Measurements from ENCODE around the gene DUS3L.
"Not testable (repeated sequence)": the region's sequence is repeated elsewhere in the genome, so short reads cannot be mapped to it uniquely, and the experiment has no call there.

Gene DUS3L

DNA sequence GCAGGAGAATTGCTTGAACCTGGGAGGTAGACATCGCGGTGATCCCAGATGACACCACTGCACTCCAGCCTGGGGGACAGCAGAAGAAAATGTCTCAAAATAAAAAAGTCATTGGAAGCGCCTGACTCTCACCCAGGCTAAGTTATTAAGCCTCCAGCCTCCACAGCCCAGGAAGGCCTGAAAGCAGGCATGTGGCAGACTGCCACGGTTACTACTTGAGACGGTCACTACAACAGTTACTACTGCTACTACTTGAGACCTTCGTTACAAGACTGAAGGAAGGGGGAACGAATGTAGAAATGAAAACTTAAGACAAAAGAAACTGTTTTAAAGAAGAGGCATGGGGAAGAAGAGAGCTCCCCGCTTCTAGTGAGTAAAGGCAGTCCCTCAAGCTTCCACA, 16.0 kb downstream of the DUS3L start:
- DNase-seq (ENCODE audit: low spot score), result no peak

DNA sequence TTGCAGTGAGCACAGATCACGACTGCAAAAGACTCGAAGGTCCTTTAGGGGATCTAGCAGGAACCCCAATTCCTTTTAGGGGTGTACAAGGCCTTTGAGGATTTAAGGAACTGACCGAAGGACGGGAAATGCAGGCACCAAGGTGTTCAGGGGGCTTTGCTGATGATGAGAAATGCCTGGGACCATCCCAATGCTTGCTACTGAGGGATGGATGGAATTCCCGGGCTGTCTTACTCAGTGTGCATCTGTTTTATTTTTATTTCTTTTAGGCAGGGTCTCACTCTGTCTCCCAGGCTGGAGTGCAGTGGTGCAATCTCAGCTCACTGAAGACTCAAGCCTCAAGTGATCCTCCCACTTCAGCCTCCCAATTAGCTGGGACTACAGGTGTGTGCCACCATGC, 17.7 kb downstream of the DUS3L start:
- DNase-seq (ENCODE audit: low spot score), result no peak

DNA sequence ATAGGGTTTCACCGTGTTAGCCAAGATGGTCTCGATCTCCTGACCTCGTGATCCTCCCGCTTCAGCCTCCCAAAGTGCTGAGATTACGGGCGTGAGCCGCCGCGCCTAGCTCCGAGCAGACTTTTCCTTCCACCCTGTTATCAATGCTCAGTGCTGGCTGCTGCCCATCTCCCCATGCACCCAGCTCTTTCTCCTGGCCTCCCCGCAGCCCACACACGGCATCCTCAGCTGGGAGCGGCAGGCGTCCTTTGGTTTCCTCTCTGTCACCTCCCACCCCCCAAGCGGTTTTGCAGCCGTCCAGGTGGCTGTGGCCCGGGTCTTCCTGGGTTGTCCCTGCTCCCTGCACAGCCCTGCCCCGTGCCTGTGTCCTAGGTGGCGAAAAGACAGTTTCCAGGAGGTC, 18.5 kb downstream of the DUS3L start:
- no peak for DNase-seq (ENCODE audit: low spot score)

DNA sequence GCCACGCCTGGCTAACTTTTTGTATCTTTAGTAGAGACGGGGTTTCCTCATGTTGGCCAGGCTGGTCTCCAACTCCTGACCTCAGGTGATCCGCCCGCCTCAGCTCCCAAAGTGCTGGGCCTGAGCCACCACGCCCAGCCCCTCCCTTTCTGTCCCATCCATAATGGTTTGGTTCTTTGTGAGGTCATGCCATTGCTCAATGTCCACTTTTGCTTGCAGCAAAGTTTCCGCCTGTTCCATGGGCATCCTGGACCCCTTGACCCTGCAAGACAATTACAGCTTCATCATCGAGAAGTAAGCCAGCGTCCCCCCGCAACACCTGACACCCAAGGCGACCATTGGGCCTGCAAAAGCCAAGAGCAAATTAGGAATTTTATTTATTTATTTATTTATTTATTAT, 23.0 kb downstream of the DUS3L start:
- no peak for DNase-seq (ENCODE audit: low spot score)

DNA sequence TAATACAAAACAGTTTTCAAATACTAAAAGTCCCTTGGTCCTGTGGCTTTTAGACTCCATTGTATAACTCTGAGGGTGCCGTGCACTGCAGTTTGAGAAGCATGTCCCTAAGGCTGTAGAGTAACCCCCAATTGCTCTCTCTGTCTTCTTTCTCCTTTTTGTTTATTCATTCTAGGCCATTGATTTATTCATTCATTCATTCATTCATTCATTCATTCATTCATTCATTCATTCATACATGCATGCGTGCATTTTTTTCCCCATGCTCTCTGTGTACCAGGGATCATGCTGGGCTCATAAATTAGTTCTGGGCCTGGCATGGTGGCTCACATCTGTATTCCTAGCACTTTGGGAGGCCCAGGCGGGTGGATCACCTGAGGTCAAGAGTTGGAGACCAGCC, 25.7 kb downstream of the DUS3L start:
- no peak for DNase-seq (ENCODE audit: low spot score)

DNA sequence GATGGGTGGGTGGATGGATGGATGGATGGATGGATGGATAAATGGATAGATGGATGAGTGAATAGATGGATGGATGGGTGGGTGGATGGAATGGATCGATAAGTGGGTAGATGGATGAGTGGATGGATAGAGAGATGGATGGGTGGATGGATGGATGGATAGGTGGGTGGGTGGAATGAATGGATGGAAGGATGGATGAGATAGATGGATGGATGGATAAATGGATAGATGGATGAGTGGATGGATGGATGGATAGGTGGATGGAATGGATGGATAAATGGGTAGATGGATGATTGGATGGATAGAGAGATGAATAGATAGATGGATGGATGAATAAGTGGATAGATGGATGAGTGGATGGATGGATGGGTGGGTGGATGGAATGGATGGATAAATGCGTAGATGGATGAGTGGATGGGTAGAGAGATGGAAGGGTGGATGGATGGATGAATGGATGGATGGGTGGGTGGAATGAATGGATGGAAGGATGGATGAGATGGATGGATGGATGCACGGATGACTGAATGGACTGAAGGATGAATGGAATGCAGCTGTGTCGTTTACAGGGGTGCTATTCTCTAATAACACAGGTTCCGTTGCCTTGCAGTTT, 28.2 kb downstream of the DUS3L start:
- no peak for DNase-seq (ENCODE audit: low spot score)

DNA sequence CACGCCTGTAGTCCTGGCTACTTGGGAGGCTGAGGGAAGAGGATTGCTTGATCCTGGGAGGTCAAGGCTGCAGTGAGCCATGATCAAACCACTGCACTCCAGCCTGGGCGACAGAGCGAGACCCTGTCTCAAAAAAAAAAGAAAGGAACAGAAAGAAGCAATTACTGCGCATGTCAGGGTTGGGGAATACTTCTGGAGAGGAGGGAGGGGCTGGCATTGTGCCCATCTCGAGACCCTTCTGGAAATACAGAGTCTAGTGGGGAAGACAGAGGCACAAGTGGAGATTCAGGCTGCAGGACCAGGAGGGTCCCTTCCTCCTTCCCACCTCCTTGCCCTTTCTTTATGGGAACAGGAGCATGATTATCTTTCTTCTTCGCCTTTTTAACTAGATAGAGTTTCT, 37.2 kb downstream of the DUS3L start:
- DNase-seq (ENCODE audit: low spot score), result no peak

DNA sequence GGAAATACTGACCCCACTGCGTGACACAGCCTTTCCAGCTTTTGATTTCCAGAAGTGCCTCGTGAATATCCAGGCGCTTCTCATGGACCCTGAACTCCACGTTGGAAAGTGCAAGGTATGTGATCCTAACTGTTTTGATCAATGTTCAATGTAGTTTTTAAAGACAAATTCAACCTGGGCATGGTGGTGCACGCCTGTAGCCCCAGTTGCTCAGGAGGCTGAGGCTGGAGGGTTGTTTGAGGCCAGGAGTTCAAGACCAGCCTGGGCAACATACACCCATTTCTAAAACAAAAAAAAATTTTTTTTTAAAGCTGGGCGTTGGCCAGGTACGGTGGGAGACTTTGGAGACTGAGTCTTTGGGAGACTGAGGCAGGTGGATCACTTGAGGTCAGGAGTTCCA, 39.3 kb downstream of the DUS3L start:
- no peak for DNase-seq (ENCODE audit: low spot score)

DNA sequence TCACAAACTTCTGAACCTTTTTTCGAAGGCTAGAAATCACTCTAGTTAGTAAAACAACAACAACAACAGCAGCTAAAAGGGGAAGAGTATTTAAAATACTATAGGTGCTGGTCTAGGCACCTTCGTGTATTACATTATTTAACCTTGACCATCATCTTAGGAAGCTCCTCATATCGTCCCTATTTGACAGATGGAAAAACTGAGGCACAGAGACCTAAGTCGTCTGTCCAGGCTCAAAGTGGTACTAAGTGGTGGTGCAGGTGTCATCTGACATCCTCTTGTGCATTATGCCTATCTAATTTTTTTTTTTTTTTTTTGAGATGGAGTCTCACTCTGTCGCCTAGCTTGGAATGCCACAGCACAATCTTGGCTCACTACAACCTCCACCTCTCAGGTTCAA, 41.5 kb downstream of the DUS3L start:
- no peak for DNase-seq (ENCODE audit: low spot score)

DNA sequence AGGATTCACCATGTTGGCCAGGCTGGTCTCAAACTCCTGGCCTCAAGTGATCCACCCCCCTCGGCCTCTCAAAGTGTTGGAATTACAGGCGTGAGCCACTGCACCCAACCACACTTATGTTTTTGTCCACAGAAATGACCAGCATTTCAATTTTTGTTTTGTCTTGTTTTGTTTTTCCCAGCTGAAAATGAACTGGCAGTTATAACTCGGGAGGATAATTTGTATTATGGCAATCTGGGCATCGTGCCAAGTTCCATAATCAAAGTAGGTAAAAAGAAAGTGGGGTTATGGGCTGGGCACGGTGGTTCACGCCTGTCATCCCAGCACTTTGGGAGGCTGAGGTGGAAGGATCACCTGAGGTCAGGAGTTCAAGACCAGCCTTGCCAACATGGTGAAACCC, 42.0 kb downstream of the DUS3L start:
- DNase-seq (ENCODE audit: low spot score), result not testable (repeated sequence)

DNA sequence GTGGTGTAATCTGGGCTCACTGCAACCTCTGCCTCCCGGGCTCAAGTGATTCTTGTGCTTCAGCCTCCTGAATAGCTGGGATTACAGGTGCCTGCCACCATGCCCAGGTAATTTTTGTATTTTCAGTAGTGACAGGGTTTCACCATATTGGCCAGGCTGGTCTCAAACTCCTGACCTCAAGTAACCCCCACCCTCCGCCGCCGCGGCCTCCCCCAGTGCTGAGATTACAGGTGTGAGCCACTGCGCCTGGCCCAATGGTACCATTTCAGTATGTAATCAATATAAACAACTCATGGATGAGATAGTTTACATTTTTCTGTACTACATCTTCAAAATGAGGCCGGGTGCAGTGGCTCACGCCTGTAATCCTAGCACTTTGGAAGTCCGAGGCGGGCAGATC, 46.0 kb downstream of the DUS3L start:
- not testable (repeated sequence) for DNase-seq (ENCODE audit: low spot score)

DNA sequence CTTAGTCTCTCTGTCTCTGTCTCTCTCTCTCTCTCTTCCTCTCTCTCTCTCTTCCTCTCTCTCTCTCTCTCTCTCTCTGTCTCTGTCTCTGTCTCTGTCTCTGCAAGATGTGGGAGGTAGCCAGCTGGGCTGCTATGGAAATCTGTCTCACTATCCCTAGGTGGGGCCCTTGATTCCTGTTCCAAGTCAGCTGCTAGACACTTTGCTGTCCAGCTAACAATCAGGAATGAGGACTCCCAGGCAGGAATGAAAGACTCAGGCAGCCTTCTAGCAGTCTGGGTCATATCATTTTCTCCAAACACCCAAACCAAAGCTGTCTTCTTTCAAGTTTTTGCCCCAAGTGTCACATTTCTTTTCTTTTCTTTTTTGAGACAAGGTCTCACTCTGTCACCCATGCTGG, 47.3 kb downstream of the DUS3L start:
- no peak for DNase-seq (ENCODE audit: low spot score)

DNA sequence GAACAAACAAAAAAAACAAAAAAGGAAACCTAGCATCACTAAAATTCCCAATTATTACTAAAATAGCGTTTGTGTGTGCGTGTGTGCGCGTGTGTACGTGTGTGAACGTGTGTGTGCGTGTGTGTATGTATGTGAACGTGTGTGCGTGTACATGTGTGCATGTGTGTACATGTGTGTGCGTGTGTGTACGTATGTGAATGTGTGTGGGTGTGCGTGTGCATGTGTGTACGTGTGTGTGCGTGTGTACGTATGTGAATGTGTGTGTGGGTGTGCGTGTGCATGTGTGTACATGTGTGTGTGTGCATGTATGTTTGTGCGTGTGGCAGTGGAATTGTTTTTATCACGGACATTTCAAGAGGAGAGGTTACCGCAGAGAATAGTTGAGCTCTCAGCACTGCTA, 48.9 kb downstream of the DUS3L start:
- no peak for DNase-seq (ENCODE audit: low spot score)

DNA sequence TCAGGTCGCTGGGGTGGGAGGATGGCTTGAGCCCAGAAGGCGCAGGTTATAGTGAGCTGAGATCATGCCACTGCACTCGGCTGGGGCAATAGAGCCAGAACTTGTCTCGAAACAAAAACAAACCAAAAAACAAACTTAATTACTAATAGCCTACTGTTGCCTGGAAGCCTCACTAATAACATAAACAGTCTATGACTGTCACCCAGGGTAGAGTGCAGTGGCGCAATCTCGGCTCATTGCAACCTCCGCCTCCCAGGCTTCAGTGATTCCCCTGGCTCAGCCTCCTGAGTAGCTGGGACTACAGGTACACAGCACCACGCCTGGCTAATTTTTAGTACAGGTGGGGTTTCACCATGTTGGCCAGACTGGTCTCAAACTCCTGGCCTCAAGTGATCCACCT, 52.5 kb downstream of the DUS3L start:
- DNase-seq (ENCODE audit: low spot score), result no peak
